Stimulated activated CD4-positive, alpha-beta T cell treated with anti-CD3 and anti-CD28 coated beads, Interleukin-2, amount 100 ng/mL, for 48 hours (primary cell): ENCODE measurements around the gene CCDC157.
"Not testable (repeated sequence)": the region's sequence is repeated elsewhere in the genome, so short reads cannot be mapped to it uniquely, and the experiment has no call there.

Experiments used
- DNase-seq, 2 donors: peaks; one replicate each; pipeline ENCODE4 v3.0.0-alpha.2; 2020

CCDC157 gene

DNA sequence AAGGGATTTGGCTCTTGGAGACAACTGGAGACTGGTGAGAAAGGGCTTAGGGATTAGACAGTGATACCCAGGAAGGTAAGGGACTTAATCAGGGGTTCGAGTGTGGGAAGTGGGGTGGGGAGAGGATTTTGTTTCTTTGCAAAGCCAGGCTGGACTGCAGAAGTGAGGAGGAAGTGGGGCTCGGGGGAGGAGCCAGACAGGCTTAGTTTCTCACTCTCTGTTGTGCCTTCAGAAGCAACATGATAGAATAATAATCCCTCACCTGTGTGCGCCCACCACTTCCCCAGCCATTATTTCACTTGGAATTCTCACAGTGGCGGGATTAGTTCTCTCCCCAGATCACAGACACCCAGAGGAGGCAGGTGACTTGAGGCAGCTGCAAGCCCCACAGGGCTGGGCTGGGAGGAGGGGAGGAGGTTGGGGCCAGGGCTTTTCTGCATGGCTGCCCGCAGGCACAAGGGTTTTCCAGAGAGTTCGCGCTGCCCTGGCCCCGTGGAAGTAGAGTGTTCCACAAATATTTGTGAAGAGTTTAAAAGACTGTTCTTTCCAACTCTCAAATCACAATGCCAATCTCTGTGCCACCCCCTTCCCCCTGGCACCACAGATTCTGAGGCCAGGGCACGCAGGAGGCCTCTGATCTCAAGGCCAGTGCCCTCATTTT, 36.0 kb downstream of the CCDC157 start:
- no peak for DNase-seq

- no peak for DNase-seq
Observed at GRCh38 chr22:30393322-30393680, 36.5 kb downstream of the CCDC157 start.

DNA sequence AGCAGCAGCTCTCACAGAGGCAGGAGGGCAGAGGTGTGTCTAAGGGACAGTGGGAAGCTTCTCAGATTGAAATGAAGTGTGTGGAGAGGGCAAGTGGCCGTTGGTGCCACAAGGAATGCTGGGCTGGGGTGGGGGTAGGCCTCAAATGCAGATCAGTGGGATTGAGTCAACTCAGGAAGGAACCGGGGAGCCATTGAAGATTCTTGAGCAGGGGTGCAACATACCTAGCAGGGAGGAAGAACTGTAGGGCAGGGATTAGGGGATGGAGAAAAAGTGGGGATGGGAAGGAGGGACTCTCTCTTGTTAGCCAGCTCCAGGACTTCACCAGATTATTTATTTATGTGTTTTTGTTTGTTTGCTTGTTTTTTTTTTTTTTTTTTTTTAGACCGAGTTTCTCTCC, 37.1 kb downstream of the CCDC157 start:
- no peak for DNase-seq

DNA sequence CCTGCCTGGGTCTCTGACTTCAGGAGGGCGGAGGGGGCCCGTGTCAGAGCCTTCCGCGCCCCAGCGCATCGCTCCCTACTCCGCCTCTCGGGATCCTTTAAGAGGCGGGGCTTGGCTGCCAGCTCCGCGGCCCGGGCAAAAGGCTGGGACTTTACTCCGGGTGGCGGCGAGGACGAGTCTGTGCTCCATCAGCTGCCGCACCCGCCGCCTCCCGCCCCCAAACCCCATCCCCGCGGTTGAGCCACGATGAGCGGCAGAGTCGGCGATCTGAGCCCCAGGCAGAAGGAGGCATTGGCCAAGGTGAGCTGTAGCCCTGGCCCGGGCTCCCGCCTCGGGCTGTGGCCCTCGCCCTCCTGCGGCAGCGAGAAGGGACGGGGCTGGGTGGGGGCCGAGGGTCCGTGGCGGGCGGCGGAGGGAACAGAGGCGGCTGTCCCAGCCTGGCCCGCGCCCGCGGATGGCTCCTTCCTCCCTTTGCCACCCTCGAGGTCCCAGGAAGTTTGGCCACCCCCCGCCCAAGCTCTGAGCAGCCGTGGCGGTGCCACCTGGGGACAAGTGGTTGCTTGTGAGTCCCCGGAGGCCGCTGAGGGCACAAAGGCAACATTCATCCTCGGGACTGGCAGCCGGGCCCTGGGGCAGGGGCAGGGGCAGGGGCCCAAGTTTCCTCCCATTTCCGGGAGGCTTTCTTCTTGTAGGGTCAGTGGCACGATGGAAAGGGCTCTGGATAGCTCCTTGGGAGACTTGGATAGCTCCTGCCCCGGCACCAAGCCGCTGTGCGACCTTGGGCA, 40.3 kb downstream of the CCDC157 start, which contains the start of gene SEC14L2:
TSS of gene SEC14L2 (plus strand) at position 148 of the 785 bp plus-strand sequence. CDS start at position 247, 99 bp downstream.
- DNase-seq, result peak; percentile 60 to 63

DNA sequence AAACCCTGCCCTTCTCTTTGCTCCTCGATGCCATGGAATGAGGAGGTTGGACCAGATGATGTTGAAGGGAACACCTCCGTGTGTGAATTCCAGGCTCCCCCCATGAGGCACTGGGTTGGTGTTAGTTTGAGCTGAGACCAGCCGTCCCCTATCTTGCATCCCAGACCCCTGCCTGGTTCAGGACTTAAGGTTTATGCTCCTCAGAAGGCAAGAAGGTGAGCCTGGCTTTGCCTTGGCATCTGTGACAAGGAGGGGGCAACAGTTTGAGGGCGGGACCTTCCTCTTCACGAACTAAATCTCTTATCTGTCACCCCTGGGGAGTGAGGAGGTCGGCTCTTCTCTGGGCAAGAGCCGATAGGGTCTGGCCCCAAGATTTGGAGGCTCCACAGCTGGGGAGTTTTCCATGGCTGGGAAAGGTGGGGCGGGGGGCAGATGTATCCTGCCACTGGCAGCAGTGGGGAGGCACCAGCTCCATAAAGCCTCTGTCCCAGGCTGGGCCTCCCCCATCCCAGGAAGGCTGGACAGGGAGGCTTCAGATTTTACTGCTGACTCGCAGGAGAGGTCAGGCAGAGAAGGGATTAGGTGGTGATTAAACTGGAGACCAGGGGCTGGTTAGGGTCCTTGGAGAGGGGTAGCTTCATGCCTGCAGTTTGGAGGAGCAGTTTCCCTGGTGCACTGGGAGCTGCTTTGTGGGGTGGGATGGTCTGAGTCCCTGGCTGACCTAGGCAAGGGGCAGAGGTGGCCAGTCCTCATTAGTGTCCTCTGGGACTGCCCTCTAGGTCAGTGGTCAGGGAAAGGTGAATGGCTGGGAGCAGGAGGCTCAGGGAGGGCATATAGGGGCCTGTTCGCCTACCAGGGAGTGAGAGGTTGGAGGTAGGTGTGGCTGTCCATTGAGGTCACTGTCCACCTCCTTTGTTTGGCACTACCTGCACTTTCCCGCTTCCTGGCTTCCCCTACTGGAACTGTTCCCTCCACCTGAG, 41.1 kb downstream of the CCDC157 start:
- DNase-seq, result no peak

DNA sequence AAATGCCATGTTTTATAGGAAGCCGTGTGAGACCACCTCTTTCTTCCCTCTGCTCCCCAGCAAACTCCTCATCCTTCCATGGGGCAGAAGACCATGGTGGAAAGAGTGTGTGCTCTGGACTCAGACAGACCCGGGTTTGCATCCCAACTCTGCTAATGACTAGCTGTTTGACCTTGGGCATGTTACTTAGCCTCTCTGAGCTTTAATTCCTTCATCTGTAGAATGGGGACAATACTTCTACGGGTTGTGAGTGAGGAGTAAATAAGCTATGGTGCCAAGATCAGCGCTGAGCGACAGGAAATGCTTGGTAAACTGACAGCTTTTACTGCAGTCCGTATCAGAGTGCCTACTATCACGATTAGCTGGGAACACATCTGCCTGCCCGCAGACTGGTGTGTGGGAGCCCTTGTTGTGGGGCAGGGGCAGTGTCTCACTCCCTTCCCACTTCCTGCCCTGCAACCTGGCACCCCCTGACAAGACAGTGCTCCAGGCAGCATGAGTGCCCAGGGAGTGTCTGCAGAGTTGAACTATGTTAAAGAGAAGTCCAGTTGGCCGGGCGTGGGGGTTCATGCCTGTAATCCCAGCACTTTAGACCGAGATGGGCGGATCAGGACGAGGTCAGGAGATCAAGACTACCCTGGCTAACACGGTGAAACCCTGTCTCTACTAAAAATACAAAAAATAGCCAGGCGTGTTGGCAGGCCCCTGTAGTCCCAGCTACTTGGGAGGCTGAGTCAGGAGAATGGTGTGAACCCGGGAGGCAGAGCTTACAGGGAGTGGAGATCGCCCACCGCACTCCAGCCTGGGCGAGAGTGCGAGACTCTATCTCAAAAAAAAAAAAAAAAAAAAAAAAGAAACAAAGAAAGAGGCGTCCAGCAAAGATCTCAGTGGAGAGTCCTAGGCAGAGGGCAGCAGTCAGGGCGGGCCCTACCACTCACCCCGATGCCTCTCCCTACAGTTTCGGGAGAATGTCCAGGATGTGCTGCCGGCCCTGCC, 42.2 kb downstream of the CCDC157 start:
- DNase-seq, result no peak

- no peak for DNase-seq
Observed at GRCh38 chr22:30399718-30400117, 42.9 kb downstream of the CCDC157 start.

DNA sequence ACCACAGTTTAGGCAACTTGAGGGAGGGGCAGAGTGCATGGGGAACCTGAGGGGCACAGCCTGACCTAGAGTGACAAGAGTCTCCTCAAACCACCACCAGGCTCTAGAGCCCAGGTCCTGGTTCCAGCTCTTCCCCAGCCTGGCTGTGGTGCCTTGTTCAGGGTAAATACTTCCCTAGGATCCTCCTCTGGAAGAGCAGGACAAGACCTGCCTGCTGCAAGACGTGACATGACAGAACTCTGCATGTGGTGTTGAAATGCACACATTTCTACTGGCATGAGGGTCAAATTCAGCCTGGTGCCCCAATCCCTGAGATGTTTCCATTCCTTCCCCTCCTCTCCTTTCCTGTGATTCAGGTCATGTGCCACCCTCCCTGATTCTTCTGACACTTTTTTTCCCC, 43.4 kb downstream of the CCDC157 start:
- DNase-seq, result no peak

DNA sequence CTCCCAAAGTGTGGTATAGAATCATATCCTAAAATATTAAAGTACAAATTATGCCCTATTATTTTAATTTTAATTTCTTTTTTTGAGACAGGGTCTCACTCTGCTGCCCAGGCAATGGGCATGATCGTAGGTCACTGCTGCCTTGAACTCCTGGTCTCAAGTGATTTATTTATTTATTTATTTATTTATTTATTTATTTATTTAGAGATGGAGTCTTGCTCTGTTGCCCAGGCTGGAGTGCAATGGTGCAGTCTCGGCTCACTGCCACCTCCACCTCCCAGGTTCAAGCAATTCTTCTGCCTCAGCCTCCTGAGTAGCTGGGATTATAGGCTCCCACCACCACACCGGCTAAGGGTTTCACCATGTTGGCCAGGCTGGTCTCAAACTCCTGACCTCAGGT, 44.2 kb downstream of the CCDC157 start:
- not testable (repeated sequence) for DNase-seq

- no peak for DNase-seq
Observed at GRCh38 chr22:30402028-30402765, 45.4 kb downstream of the CCDC157 start.

- not testable (repeated sequence) for DNase-seq
Observed at GRCh38 chr22:30402766-30403104, 45.9 kb downstream of the CCDC157 start.

GRCh38 chr22:30404307-30404706, 47.5 kb downstream of the CCDC157 start:
- no peak for DNase-seq

DNA sequence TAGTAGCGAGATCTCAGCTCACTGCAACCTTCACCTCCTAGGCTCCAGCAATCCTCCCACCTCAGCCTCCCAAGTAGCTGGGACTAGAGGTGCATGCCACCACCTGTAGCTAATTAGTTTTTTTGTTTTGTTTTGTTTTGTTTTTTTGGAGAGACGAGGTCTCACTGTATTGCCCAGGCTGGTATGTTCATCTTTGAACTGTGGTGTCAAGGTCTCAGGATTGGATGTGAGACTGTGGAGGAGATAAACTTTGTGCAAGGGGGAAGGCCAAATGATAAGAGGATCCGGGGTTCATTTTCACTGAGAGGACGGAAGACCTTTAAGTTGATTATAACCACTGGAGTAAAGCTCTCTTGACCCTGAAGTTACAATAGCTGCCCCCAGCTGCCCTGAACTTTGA, 48.9 kb downstream of the CCDC157 start:
- no peak for DNase-seq

DNA sequence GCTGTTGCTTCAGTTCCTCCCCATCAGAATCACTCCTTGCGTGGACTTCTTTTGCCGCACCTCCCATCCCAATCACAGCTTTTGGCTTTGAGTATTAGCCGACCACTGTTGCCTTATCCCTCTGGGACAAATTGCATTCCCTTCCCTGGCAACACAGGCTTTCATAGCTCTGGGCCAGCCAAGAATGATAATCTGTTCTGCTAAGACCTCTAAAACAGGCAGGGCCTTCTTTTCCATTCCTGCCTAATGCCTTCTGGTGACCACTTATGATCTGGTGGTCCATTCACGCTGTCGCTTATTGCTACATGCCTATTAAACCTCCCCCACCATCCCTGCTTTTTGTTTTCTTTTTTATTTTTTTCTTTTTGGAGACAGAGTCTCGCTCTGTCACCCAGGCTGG, 49.6 kb downstream of the CCDC157 start:
- DNase-seq, result no peak

GRCh38 chr22:30408388-30409102, 51.7 kb downstream of the CCDC157 start:
- DNase-seq, result no peak

- no peak for DNase-seq
Observed at GRCh38 chr22:30411780-30412179, 55.0 kb downstream of the CCDC157 start.

DNA sequence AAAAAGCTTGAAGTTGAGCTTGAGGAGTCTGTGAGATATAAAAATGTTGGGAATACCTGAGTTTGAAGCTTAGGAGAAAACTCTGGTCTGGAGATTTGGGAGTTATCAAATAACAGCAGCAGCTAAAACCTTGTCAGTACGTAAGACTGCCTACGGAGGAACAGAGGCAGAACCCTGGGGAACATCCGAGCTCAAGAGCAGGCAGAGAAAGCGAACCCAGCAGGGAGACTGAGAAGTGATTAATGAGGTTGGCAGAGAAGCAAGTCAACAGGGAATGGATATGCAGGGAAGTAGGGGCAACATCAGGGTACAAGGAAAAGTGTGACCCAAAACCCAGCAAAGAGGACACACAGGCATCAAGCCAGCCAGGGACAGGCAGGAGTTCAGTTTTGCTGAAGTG, 56.2 kb downstream of the CCDC157 start:
- DNase-seq, result no peak

DNA sequence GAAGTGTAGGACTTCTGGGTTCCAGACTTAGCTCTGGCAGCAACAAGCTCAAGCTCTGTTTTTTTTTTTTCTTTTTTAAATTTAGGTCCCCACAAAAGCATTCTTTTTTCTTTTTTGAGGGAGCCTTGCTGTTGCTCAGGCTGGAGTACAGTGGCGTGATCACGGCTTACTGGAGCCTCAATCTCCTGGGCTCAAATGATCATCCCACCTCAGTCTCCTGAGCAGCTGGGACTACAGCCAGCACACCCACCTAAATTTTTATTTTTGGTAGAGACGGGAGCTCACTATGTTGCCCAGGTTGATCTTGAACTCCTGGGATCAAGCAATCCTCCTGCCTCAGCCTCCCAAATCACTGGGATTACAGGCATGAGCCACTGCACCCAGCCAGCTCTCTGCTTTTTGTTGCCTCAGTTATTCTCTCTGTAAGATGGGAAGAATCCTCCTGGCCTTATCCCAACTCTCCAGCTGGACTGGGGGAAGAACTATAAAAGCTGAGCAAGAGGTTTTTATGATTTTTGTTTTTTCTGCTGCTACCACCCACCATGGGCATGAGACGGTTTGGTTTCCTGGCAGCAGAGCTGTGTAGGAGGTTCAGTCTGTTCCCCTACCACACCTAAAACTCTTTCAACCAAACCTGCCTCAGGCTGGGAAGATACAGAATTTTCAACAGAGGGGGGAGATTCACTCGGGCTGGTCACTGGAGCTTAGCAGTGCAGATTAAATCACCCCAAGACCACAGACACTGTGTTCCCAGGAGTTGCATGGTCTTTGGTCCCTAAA, 57.1 kb downstream of the CCDC157 start:
- DNase-seq, result no peak

DNA sequence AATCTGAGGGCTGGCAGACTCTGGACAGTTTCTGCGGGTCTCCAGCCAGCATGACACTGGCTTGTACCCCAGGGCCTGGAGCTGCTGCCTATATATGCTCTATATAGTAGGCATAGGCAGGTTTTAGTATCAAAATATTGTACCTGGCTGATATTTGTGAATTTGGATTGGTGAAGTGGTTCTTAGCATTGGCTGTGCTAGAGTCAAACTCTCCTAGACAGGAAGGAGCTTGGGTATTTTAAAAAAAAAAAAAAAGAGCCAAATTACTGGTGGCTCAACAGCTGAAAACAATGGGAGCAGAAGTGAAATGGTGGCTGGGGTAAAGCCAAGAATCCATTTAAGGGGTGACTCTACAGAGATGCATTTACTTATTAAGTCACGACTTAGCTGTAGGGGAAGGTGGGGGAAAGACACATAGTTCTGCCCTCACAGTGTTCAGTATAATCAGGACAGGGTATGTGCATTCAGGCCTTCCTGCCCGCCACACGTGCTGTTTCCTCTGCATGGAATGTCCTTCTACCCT, 57.8 kb downstream of the CCDC157 start:
- no peak for DNase-seq

GRCh38 chr22:30416403-30416802, 59.6 kb downstream of the CCDC157 start:
- DNase-seq, result no peak
